ES-I3 (cell line): ENCODE results near the gene FILIP1L.

Experiments used
- H3K36me3 ChIP-seq: 2 replicates; pipeline ENCODE4 v1.6.1; 2013; ENCODE audit warnings: mild to moderate bottlenecking, low read length, control low read depth, moderate library complexity; ENCODE audit not compliant: insufficient read depth
- H3K4me1 ChIP-seq: 2 replicates; pipeline ENCODE4 v1.6.1; 2013; ENCODE audit warnings: mild to moderate bottlenecking, control low read depth, low read length; ENCODE audit not compliant: insufficient read depth
- H3K9ac ChIP-seq: 2 replicates; pipeline ENCODE4 v1.6.1; 2013; ENCODE audit warnings: low read depth, mild to moderate bottlenecking, low read length, moderate library complexity
- H3K9me3 ChIP-seq: 2 replicates; pipeline ENCODE4 v1.6.1; 2013; ENCODE audit warnings: mild to moderate bottlenecking, low read length, moderate library complexity; ENCODE audit not compliant: control insufficient read depth, insufficient read depth

Gene FILIP1L

DNA sequence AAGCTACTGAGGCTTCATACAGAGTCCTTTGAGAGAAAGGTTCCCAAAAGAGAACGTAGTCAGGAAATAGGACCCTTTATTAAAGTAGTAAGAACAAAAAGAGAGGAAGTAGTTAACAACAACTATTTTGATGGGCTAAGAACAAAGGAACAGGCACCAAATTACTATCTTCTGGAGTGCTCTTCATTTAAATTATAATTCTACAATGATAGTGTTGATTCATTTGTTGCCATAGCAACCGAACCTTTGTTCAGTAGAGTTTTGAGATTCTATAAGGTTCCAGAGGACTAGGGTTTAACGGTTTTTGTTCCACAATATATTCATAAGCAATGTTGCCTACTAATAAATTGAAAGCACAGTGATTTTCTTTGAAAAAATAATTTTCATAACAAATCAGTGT, 217.8 kb downstream of the FILIP1L start:
- no peaks in the 10 kb centered on the region for H3K9me3 ChIP-seq
- no peaks in the 10 kb centered on the region for H3K36me3 ChIP-seq
- 0 out of 2 replicates have a peak overlapping the region, but pooled peaks have one; percentile 8 for H3K9ac ChIP-seq
- peaks cover 24% of the 10 kb centered on the region for H3K4me1 ChIP-seq

DNA sequence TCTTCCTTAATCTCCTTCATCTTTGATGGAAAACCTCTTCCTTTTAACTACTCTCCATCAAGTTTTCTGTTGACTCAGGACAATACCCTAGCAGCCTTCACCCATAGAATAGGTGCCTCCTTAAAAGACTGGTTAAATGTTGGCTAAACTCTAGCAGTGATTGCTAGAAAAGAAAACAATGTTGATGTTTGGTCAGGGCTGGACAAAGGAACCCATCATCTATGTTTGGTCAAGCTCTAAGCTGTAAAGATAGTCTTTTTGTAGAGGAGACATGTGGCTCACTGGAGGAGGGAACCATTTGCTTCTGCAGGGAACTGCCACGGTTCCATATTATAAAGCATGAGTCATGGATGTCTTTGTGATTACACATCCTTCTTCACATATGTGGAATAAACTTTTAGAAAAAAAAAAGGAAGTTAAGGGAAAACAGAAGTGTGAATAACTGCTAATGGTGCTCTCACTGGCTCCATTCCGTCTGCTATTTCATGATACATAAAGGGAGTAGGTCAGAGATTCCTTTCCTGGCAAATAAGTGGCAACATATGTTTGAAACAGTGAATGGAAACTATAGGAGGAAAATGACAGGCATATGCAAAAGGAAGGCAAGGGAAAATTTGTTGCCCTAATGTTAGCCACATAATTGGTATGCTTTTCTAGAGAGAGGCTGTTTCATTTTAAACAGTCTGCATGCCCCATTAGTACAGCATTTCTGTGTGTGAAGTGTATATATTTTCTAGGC, 218.4 kb downstream of the FILIP1L start:
- Histone ChIP-seq H3K36me3 (no peaks in the 10 kb centered on the region), H3K4me1 (peaks cover 23% of the 10 kb centered on the region), H3K9ac (0 out of 2 replicates have a peak overlapping the region, but pooled peaks have one; percentile 8), H3K9me3 (no peaks in the 10 kb centered on the region)

DNA sequence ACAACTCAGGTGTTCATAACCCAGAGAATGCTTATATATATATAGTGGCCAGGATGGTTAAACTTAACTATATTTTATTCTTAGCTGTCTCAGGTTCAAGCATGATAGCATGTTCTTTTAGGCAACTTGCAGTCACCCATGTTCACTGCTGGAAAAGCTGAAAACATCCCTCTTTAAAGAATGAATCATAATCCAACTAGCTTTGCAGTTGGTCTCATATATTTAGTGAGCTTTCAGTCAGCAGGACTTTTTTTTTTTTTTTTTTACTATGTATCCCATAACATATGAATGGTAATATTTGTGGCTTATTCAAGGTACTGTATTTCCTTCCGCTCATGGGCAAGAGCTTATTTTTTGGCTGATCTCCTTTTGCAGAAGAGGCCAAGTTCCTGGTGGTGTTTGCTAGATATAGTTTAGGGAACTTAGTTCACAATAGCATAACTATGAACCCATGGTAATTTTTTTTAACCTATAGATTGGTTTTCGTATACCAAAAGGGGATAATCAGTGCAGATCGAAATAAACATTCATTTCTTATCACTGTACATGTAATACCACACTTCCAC, 219.1 kb downstream of the FILIP1L start:
- H3K9ac ChIP-seq: no peak overlapping the region
- H3K4me1 ChIP-seq: peaks cover 20% of the 10 kb centered on the region
- H3K9me3 ChIP-seq: no peaks in the 10 kb centered on the region
- no peaks in the 10 kb centered on the region for H3K36me3 ChIP-seq

GRCh38 chr3:99892332-99892731, 222.0 kb downstream of the FILIP1L start:
- Histone ChIP-seq H3K9me3 (no peaks in the 10 kb centered on the region), H3K9ac (no peak overlapping the region), H3K36me3 (no peaks in the 10 kb centered on the region), H3K4me1 (peaks cover 20% of the 10 kb centered on the region)

DNA sequence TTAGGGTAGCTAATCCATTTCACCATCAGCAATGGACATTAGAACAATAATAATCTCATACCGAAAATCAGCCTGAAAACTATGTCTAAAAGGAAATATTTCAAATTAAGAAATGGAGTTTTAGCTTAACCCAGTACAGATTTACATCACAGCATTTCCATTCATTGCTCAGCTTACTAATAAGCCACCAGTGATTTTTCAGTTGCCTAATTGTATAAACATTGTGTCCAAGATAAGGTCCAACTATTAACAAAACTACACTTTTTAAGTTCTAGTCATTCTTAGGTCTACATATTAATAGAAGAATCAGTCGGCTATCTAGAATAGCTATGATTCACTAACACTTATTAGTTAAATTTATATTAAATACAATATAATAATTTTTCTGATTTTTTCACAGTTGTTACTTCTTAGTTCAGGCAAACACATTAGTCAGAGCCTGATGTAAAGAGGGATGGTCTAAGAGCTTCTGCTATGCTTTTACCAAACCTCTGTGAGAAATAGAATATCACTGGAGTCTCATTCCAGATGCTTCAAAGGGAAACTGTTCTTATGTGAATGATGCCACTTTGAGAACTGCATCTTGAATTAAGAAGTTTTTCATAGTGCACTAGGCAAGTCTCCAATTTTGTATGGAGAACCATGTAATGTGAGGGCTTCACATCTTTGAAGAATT, 222.6 kb downstream of the FILIP1L start:
- Histone ChIP-seq H3K4me1 (peaks cover 20% of the 10 kb centered on the region), H3K9ac (no peak overlapping the region), H3K9me3 (no peaks in the 10 kb centered on the region), H3K36me3 (no peaks in the 10 kb centered on the region)

- H3K9me3 ChIP-seq: no peaks in the 10 kb centered on the region
- no peaks in the 10 kb centered on the region for H3K36me3 ChIP-seq
- peaks cover 9% of the 10 kb centered on the region; the same call in 1 of the 2 replicates for H3K4me1 ChIP-seq
- no peak overlapping the region for H3K9ac ChIP-seq
Observed at GRCh38 chr3:99885851-99886250, 228.4 kb downstream of the FILIP1L start.

DNA sequence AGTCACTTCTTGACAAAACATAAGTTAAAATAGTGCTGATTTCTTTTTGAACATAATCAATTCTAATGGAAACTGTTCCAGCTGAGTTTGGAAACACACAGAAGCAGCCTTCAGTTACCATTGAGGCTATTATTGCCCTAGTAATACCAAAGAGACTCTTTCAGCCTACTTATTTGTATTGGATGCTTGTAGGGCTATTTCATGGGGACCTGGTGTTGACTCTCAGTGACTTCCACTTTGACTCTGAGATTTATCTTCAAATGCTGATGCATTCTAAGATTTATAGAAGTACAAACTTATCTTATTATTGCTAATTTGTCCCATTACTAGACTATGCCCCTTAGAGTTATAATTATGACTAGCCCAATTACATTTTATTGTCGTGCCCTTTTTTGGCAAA, 229.2 kb downstream of the FILIP1L start:
- Histone ChIP-seq H3K9me3 (no peaks in the 10 kb centered on the region), H3K4me1 (peaks cover 7% of the 10 kb centered on the region; the same call in 1 of the 2 replicates), H3K9ac (no peak overlapping the region), H3K36me3 (no peaks in the 10 kb centered on the region; the same call in 1 of the 2 replicates)

DNA sequence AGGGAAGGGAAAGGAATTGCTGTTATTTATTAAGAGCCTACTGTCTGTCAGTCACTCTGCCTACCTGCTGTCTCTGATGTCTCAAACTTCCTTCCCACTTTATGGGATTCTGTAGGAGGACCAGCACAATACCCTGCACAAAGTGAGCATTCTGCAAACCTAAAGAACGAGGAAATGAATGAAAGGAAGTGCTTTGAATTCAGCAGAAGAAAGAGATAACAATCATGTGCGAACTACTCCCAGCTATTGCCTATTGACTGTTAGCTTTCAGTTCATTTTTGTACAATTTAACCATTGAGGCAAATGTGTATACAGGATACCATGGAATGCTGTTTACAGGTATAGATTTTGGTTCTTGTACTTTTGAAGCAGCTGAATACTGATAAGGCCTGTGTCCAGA, 229.8 kb downstream of the FILIP1L start:
- Histone ChIP-seq H3K9ac (no peak overlapping the region), H3K4me1 (peaks cover 7% of the 10 kb centered on the region; the same call in 1 of the 2 replicates), H3K9me3 (no peaks in the 10 kb centered on the region), H3K36me3 (no peaks in the 10 kb centered on the region; the same call in 1 of the 2 replicates)

DNA sequence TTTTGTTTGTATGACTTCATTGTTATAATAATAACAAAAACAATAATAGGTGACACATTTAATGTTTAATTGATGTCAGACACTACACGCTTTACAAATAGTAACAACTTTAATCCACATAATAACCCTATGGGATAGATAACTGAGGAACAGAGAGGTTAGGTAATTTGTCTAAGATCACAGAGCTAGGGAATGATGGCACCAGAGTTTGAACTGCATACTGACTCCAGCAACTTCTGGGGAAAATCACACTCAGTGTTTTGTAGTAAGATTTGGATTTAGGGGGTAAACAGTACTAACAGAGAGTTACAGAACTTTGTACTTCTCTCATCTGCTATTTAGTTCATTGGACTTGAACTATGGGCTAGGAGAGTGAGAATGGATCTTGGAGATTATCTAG, 230.6 kb downstream of the FILIP1L start:
- Histone ChIP-seq H3K36me3 (no peaks in the 10 kb centered on the region; the same call in 1 of the 2 replicates), H3K9me3 (no peaks in the 10 kb centered on the region), H3K4me1 (peaks cover 7% of the 10 kb centered on the region; the same call in 1 of the 2 replicates), H3K9ac (no peak overlapping the region)

DNA sequence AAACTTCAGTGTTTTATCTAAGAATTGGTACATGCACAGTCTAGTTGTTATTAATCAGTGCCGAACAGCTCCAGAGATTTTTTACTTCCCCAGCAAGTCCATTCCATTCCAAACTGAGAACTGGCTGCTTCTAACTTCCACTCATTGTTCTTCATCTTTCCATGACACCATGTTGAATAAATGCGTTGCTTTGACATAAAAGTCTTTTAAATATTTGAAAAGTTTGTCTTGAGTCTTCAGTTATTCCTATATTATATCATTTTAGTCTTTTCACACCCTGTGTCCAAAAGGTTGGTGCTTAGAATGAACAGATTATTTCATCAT, 231.2 kb downstream of the FILIP1L start:
- no peak overlapping the region for H3K9ac ChIP-seq
- no peaks in the 10 kb centered on the region; the same call in 1 of the 2 replicates for H3K36me3 ChIP-seq
- H3K4me1 ChIP-seq: peaks cover 8% of the 10 kb centered on the region; the same call in 1 of the 2 replicates
- no peaks in the 10 kb centered on the region for H3K9me3 ChIP-seq

- Histone ChIP-seq H3K36me3 (no peaks in the 10 kb centered on the region; the same call in 1 of the 2 replicates), H3K4me1 (peaks cover 12% of the 10 kb centered on the region; the same call in 1 of the 2 replicates), H3K9me3 (no peaks in the 10 kb centered on the region), H3K9ac (no peak overlapping the region)
Observed at GRCh38 chr3:99882436-99883137, 231.7 kb downstream of the FILIP1L start.

DNA sequence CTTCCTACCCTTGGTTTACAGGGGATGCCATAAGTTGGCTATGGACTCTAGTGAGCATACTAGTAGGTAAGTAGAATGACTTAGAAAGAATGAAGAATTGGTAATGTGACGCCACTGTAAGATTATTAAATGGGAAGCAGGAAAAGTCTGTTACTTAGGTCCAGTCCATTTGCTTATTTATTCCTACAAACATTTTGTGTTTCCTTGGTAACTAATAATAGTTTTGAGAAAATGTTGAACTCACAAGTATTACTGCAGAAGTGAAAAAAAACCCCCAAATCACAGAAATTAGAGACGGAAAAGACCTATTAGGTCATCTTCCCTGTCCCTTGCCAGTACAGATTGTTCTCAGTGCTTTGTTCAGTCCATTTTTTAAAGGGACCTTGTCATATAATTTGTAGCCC, 233.2 kb downstream of the FILIP1L start:
- no peaks in the 10 kb centered on the region; the same call in 1 of the 2 replicates for H3K36me3 ChIP-seq
- H3K9ac ChIP-seq: no peak overlapping the region
- H3K9me3 ChIP-seq: no peaks in the 10 kb centered on the region
- H3K4me1 ChIP-seq: peaks cover 12% of the 10 kb centered on the region; the same call in 1 of the 2 replicates

DNA sequence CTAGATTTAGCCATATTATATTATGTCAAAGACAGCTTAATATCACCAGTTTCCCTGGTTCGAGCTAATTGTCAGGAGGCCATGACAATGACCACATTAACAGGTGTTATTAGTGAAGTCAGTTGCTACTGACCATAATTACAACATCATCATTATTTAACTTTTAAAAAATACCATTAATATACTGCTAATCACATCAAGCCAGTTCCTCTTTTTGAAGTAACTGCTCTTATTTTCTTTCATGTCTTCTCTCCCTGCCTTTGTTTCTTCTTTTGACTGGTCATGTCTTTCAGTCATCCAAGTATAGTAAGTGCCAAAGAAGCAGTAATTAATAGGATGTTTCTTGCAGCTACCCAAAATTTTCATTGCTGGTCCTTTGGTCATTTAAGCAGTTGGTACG, 235.0 kb downstream of the FILIP1L start:
- Histone ChIP-seq H3K9ac (no peak overlapping the region), H3K36me3 (no peaks in the 10 kb centered on the region; the same call in 1 of the 2 replicates), H3K4me1 (peaks cover 6% of the 10 kb centered on the region; the same call in 1 of the 2 replicates), H3K9me3 (no peaks in the 10 kb centered on the region)

DNA sequence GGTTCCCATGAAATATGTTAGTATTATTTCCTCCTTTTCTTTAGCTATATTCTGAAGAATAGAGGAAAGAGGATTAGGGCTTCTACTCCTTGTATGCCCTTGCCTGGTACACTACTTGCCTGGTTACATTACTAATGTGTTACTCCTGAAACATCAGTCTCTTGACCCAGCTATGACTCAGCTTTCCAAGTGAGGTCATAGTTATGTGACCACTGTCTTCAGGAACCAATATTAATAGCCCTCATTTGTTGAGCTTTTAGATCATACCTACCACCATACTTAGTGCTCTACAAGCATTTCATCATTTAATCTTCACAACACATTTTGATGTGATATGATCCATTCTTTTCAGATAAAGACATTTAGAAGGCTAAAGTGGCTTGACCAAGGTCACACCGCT, 236.3 kb downstream of the FILIP1L start:
- Histone ChIP-seq H3K4me1 (peaks cover 5% of the 10 kb centered on the region; the same call in 1 of the 2 replicates), H3K9me3 (no peaks in the 10 kb centered on the region), H3K36me3 (no peaks in the 10 kb centered on the region; the same call in 1 of the 2 replicates), H3K9ac (no peak overlapping the region)
